Measurements from ENCODE around the gene MCM10.

GRCh38 chr10:13257621-13258140 lies 96.3 kb downstream of the MCM10 start:
- TF ChIP-seq CTCF (IDR thresholded peaks at IDR 0.05) (no peak), POLR2A (IDR thresholded peaks at IDR 0.05) (no peak), POLR2AphosphoS5 (IDR thresholded peaks at IDR 0.05) (no peak)
